NCI-H1417 (cell line): ENCODE measurements around the gene PAK1.
"Not testable (repeated sequence)": the region's sequence is repeated elsewhere in the genome, so short reads cannot be mapped to it uniquely, and the experiment has no call there.

Experiments
- DNase-seq, 3 experiments: peaks; one replicate each; lab custom pipeline; 2025; lab: John Stamatoyannopoulos, UW

The PAK1 gene

GRCh38 chr11:77308838-77309237 lies 165.1 kb downstream of the PAK1 start:
- DNase-seq = no peak

DNA sequence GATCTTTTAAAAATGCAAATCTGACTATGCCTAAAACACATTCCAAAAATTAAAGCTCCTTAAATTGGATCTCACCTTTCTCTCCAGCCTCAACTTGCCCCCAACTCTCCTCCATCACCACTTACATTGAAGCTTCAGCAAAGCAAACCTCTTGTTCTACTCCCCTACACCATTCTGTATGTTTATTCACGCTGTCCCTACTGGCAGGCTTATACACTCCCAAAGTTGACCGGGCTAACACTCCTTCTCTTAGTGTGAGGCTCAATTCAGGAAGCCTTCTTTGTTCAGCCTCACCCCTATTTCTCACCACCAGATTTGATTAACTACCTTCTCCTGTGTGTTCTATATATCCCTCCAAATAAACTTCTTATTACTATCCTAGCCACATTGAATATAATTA lies 170.6 kb downstream of the PAK1 start:
- DNase-seq = no peak

DNA sequence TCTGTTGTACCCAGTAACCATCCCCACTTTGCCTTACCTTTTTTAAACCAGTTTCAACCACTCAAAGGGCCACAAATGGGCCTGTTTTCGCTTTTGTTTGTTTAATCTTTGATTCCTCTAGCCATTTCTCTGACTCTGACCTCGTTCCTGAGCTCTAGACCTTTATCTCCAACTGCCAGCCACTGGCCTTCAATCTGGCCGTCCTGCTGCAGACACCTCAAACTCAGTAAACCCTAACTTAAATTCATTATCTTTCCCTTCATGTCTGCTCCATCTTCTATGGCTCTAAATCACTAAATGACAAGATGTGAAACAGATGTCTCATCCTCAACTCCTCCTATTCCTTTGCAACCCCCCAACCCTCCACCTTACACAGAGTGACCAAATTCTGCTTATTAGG lies 171.1 kb downstream of the PAK1 start:
- DNase-seq = no peak

DNA sequence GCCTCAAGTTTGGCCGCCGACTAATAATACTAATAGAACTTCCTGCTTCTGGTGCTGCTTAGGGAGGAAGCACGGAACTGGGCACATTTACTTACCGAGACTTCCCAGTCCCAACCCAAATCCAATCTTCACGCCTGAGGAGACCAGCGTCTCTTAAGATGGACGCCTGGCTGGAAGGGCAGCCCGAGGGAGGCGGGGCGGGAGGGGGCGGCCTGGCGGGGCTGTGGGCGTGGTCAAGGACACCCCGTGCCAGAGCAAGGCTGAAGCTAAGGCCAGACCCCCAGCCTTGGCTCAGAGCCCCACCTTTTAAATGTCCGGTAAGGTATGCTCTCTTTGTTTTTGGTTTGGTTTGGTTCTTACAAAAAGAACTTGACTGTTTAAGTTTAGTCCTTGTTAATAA lies 172.4 kb downstream of the PAK1 start, which contains the start of gene GDPD4:
TSS of gene GDPD4 (minus strand) at position 177 of the 400 bp plus-strand sequence. CDS start 16,549 bp downstream, outside the sequence.
- no peak for DNase-seq

GRCh38 chr11:77300695-77301094 lies 173.2 kb downstream of the PAK1 start:
- DNase-seq = no peak

GRCh38 chr11:77300028-77300427 lies 173.9 kb downstream of the PAK1 start:
- not testable (repeated sequence) for DNase-seq

- no peak for DNase-seq
These were observed 174.3 kb downstream of the PAK1 start for GRCh38 chr11:77299528-77299993.

DNA sequence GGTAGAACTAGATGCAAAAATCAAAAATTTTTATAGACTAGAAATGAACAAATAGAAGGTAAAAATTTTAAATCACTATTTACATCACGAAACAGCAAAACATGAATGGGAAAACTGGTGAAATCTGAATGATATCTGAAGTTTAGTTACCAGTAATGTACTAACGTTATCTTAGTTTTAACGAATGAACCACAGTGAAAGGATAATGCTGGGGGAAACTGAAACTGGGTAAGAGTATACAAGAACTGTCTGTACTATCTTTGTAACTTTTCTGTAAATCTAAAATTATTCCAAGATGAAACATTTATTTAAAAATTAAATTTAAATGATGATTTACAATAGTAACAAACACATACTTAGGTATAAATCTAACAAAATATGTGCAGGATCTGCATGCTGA lies 179.9 kb downstream of the PAK1 start:
- DNase-seq = no peak

DNA sequence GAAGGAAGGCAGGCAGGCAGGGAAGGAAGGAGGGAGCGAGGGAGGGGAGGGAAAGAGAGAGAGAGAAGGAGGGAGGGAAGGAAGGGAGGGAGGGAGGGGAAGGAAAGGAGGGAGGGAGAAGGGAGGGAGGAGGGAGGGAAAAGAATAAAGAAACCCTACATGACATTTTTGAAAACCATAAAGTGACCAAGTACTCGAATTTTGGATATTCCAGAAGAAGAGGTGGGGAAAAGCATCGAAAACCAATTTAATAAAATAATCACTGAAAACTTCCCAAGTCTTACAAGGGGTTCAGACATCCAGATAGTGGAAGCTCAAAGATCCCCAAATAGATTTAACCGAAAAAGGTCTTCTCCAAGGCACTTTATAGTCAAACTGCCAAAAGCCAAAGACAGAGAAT lies 184.2 kb downstream of the PAK1 start:
- DNase-seq = no peak

DNA sequence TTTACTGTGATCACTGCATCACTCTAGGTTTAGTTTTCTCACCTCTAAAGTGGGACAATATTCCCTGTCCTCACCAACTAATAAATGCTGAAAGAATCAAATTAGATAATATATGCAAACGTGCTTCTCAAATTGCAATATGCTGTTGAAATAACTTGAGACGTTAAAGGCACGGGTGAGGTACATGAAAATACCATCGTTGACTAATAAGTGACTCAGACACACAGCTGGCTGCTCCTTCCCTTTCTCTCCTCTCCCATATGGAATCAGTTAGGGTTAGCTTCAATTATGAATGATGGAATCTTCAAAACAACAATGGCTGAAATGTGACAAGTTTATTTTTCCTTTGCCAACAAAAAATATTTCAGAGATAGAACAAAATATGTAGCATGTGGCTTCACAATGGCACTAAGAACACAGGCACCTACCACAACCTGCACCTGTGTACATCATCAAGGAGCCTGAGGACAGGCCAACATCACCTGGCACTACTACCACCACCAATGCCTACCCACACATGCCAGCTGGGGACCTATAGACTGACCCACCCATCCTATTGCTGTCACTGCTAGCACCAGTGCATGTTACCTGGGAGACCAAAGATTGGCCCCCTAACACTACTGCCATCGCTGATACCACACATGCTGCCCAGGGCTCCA lies 186.2 kb downstream of the PAK1 start:
- DNase-seq = no peak

DNA sequence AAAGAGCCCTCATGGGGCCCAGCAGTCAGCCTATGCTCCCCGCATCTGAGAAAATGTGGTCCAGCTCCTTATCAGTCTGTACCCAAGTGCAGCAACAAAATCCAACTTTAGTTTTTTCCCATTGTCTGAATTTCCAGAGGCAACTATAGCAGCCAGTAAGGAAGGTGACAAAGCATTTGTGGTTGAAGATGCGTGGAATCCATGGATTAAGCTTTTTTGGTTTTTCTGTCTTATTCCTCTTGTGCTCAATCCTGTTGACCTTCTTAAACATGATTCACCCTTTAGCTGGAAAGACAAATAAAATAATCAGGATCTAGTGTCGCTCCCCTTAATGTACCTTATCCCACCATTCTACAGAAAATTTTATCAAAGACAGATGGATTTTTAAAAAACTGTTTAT lies 186.8 kb downstream of the PAK1 start:
- no peak for DNase-seq

GRCh38 chr11:77284476-77285468 lies 189.1 kb downstream of the PAK1 start:
- no peak for DNase-seq

GRCh38 chr11:77283101-77283500 lies 190.8 kb downstream of the PAK1 start:
- no peak for DNase-seq

- no peak for DNase-seq
These were observed 195.0 kb downstream of the PAK1 start for GRCh38 chr11:77278595-77279506.

DNA sequence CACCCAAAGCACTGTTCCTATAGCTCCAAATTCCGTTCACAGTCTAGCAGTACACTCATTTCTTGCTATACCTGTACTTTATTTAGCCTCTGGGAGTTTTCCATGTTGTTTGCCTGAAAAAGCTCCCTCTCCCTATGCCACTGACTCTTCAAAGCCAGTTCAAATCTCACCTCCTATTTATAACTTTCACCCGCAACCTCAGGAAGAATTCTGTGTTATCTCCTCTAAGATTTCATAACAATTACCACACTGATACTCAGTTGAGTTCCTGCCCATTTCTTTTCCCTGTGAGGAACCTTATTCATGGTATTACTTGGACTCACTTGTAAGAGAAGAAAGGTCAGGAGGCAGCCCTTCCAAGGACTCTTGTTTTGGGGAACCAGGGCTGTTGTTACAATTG lies 197.6 kb downstream of the PAK1 start:
- no peak for DNase-seq
